Measurements from ENCODE around the gene ANKRD33B. TPM values are rescaled to one million over a fixed set of nuclear protein-coding genes. Genes with fewer than 3 reads are reported as not detected.

Gene ANKRD33B
- total and polyA plus RNA-seq, 2 of the 8 experiments (the other 6 are each of a cell fraction or from before 2014, with no cell fraction given): 6.9 to 20.6 TPM

GRCh38 chr5:10536511-10536910 lies 27.4 kb upstream of the ANKRD33B start:
- Histone ChIP-seq H3K4me2 (ENCODE audit: insufficient read depth in 1 of 2, low read depth in 2 of 2, low read length in 2 of 2) (no peak overlapping the region), H3K79me1 (ENCODE audit: low read depth, low read length) (no peaks in the 10 kb centered on the region), H2BK12ac (ENCODE audit: low read depth, low read length) (no peak overlapping the region), H3K14ac (ENCODE audit: insufficient read length) (no peak overlapping the region), H4K91ac (replicated peaks; ENCODE audit: insufficient read length, low read length) (no peak overlapping the region), H2AFZ (ENCODE audit: low read length) (no peak overlapping the region), H3K9me3 (ENCODE audit: insufficient read depth in 2 of 2, low read depth in 1 of 2, low read length in 1 of 2) (no peaks in the 10 kb centered on the region), H2BK20ac (ENCODE audit: low read length) (no peak overlapping the region), H4K20me1 (replicated peaks in 1 of 2; ENCODE audit: control insufficient read depth in 1 of 2, insufficient read depth in 2 of 2, low read length in 2 of 2) (no peaks in the 10 kb centered on the region), H3K27ac (ENCODE audit: low read depth, low read length) (no peak overlapping the region), H3K4me1 (replicated peaks in 1 of 4; ENCODE audit: control insufficient read depth in 3 of 4, insufficient read depth in 4 of 4, low read length in 3 of 4) (no peaks in the 10 kb centered on the region; a peak in 2 of 7 replicates), H2AK5ac (ENCODE audit: low read depth, low read length) (no peak overlapping the region), H3K27me3 (replicated peaks in 1 of 4; ENCODE audit: control insufficient read depth in 3 of 4, extremely low read depth in 1 of 4, insufficient read depth in 3 of 4, low read length in 3 of 4) (peaks cover 0 to 4% (median 1%) of the 10 kb centered on the region in 4 experiments; a peak in 3 of 7 replicates), H3K18ac (ENCODE audit: extremely low read depth, low read length) (no peak overlapping the region), H3K4me3 (ENCODE audit: extremely low read depth in 1 of 4, insufficient read depth in 2 of 4, low read depth in 3 of 4, low read length in 4 of 4) (no peak overlapping the region), H3K23me2 (ENCODE audit: low read depth, low read length) (no peaks in the 10 kb centered on the region), H3K4ac (replicated peaks; ENCODE audit: insufficient read length, low read depth, low read length) (no peak overlapping the region), H2BK5ac (ENCODE audit: low read depth, low read length) (no peak overlapping the region), H4K5ac (ENCODE audit: insufficient read length, low read depth, low read length) (no peak overlapping the region), H3K56ac (replicated peaks; ENCODE audit: insufficient read length, low read depth, low read length) (no peak overlapping the region), H2BK15ac (ENCODE audit: low read length) (no peak overlapping the region), H3K9ac (replicated peaks in 1 of 4; ENCODE audit: extremely low read depth in 1 of 4, low read depth in 3 of 4, low read length in 3 of 4) (no peak overlapping the region), H2BK120ac (replicated peaks; ENCODE audit: low read depth, low read length) (no peak overlapping the region), H4K8ac (ENCODE audit: extremely low read depth, insufficient read depth, low read length) (no peak overlapping the region), H3K79me2 (ENCODE audit: control insufficient read depth in 1 of 2, insufficient read depth in 2 of 2, low read length in 2 of 2) (no peaks in the 10 kb centered on the region), H3K36me3 (ENCODE audit: control insufficient read depth in 2 of 4, insufficient read depth in 4 of 4, low read length in 3 of 4) (no peaks in the 10 kb centered on the region), H3K23ac (ENCODE audit: insufficient read length) (no peak overlapping the region)
- no peak for FAIRE-seq
- no peak for DNase-seq (ENCODE audit: low read depth in 1 of 2, low spot score in 2 of 2)
- ChIA-PET POLR2A (ENCODE audit: partially characterized antibody) (no interaction called here), CTCF (ENCODE audit: partially characterized antibody) (interaction anchor here (1.3 to 3.7 kb wide), 2 partner anchors 16 to 38 kb away, joined by 6 to 16 read pairs; no protein-coding TSS in a partner anchor)
- TF ChIP-seq SP2 (IDR thresholded peaks at IDR 0.05; ENCODE audit: low read length) (no peak), TEAD4 (IDR thresholded peaks at IDR 0.05; ENCODE audit: low read depth, low read length) (no peak), JUND (IDR thresholded peaks at IDR 0.05; ENCODE audit: low read length) (no peak)
- 89% methylated on average over 3 of the region's 3 CpGs; no CpG with 5 or more reads in 1 of the 2 experiments for WGBS, 2 experiments (ENCODE audit: extremely low coverage in 1 of 2, insufficient coverage in 1 of 2, insufficient read length in 1 of 2, insufficient replicate concordance in 2 of 2, low coverage in 1 of 2, low lambda C conversion rate in 2 of 2, missing lambda C conversion rate in 1 of 2)
